ENCODE results near the gene PIK3R2. TPM values are rescaled to one million over a fixed set of nuclear protein-coding genes. Genes with fewer than 3 reads are reported as not detected.

PIK3R2 gene
- total and polyA plus RNA-seq, 2 donors: 6.5 to 15.1 TPM

GRCh38 chr19:18160971-18161635 is 8.1 kb downstream of the PIK3R2 start:
- peak overlapping the region in 1 of 2 donors; percentile 38 for H3K4me3 ChIP-seq (ENCODE audit: low read length in 2 of 2)
- WGBS: 9% methylated on average over 66 of the region's 66 CpGs
- no peaks in the 10 kb centered on the region for H3K9me3 ChIP-seq (ENCODE audit: control insufficient read depth in 2 of 2, insufficient read depth in 1 of 2, low read length in 1 of 2)
- peaks cover 36 to 46% of the 10 kb centered on the region in 2 donors for H3K36me3 ChIP-seq (ENCODE audit: control insufficient read depth in 2 of 2, insufficient read depth in 2 of 2, low read length in 1 of 2)
- H3K4me1 ChIP-seq (ENCODE audit: control insufficient read depth in 2 of 2, insufficient read depth in 2 of 2, low read length in 2 of 2): peaks cover 4 to 21% of the 10 kb centered on the region in 2 donors
- no peaks in the 10 kb centered on the region for H3K27me3 ChIP-seq (ENCODE audit: control insufficient read depth in 2 of 2, insufficient read depth in 1 of 2, low read length in 1 of 2)
- peak overlapping the region in 1 of 2 donors; percentile 54 for H3K27ac ChIP-seq (ENCODE audit: low read depth in 1 of 2, low read length in 1 of 2)
- peak in 6 of 9 donors; percentile 50 to 79 (median 60) for DNase-seq (ENCODE audit: low read depth in 6 of 9, low spot score in 9 of 9)

DNA sequence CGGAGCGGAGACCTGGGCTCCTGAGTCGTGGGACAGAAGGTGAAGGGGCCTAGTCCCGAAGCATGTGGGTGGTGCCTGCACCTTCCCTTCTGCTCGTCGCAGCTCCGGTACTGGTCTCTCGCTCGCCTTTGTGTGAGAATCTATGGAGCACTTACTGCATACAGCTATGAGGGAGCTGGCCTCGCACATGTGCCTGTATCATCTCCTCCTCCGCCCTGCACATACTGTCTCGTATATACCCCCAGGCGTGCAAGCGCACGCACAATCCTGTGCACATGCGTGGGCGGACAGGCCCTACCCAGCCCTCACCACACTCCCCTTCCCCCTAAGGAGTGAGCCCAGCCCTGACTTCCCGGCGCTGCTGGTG is 8.7 kb downstream of the PIK3R2 start:
- Histone ChIP-seq H3K4me1 (ENCODE audit: control insufficient read depth in 2 of 2, insufficient read depth in 2 of 2, low read length in 2 of 2) (peaks cover 4 to 19% of the 10 kb centered on the region in 2 donors), H3K9me3 (ENCODE audit: control insufficient read depth in 2 of 2, insufficient read depth in 1 of 2, low read length in 1 of 2) (no peaks in the 10 kb centered on the region), H3K36me3 (ENCODE audit: control insufficient read depth in 2 of 2, insufficient read depth in 2 of 2, low read length in 1 of 2) (peaks cover 36 to 48% of the 10 kb centered on the region in 2 donors), H3K4me3 (ENCODE audit: low read length in 2 of 2) (peak overlapping the region in 1 of 2 donors; percentile 38), H3K27me3 (ENCODE audit: control insufficient read depth in 2 of 2, insufficient read depth in 1 of 2, low read length in 1 of 2) (no peaks in the 10 kb centered on the region), H3K27ac (ENCODE audit: low read depth in 1 of 2, low read length in 1 of 2) (no peak overlapping the region)
- 81% methylated on average over 19 of the region's 19 CpGs for WGBS
- DNase-seq (ENCODE audit: low read depth in 6 of 9, low spot score in 9 of 9): no peak

GRCh38 chr19:18164072-18164471 is 11.1 kb downstream of the PIK3R2 start:
- Histone ChIP-seq H3K27ac (ENCODE audit: low read depth in 1 of 2, low read length in 1 of 2) (no peak overlapping the region), H3K9me3 (ENCODE audit: control insufficient read depth in 2 of 2, insufficient read depth in 1 of 2, low read length in 1 of 2) (no peaks in the 10 kb centered on the region), H3K4me1 (ENCODE audit: control insufficient read depth in 2 of 2, insufficient read depth in 2 of 2, low read length in 2 of 2) (peaks cover 4 to 12% of the 10 kb centered on the region in 2 donors), H3K27me3 (ENCODE audit: control insufficient read depth in 2 of 2, insufficient read depth in 1 of 2, low read length in 1 of 2) (no peaks in the 10 kb centered on the region), H3K36me3 (ENCODE audit: control insufficient read depth in 2 of 2, insufficient read depth in 2 of 2, low read length in 1 of 2) (peaks cover 51 to 58% of the 10 kb centered on the region in 2 donors), H3K4me3 (ENCODE audit: low read length in 2 of 2) (no peak overlapping the region)
- WGBS: 98% methylated on average over 7 of the region's 7 CpGs
- no peak for DNase-seq (ENCODE audit: low read depth in 6 of 9, low spot score in 9 of 9)

DNA sequence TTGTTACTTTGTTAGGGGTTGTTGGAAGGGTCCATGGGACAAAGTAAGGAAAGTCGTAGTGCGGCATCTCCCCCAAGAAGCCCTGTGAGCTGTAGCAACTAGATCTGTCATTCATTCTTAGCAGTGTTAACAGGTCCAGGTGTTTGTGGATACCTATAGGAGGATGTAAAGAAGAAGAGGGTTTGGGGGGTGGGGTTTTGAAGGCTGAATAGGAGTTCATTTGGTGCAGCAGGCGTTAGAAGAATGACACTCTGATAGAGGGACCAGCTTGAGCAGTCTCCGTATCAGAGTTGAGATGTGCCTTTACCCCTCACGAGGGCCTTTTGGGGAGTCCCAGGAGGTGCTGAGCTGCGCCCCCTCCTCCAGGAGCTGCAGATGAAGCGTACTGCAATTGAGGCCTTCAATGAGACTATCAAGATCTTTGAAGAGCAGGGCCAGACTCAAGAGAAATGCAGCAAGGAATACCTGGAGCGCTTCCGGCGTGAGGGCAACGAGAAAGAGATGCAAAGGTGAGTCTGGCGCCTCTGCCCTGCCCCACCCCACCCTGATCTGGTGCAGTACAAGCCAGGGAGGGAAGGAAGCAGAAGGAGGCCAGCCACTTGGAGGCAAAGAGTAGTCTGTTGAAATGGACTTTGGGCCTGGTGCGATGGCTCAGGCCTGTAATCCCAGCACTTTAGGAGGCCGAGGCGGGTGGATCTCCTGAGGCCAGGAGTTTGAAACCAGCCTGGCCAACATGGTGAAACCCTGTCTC is 13.0 kb downstream of the PIK3R2 start:
- no peak overlapping the region for H3K27ac ChIP-seq (ENCODE audit: low read depth in 1 of 2, low read length in 1 of 2)
- H3K36me3 ChIP-seq (ENCODE audit: control insufficient read depth in 2 of 2, insufficient read depth in 2 of 2, low read length in 1 of 2): peaks cover 61 to 63% of the 10 kb centered on the region in 2 donors
- no peaks in the 10 kb centered on the region for H3K27me3 ChIP-seq (ENCODE audit: control insufficient read depth in 2 of 2, insufficient read depth in 1 of 2, low read length in 1 of 2)
- WGBS: 98% methylated on average over 15 of the region's 15 CpGs
- peaks cover 3 to 8% of the 10 kb centered on the region in 2 donors for H3K4me1 ChIP-seq (ENCODE audit: control insufficient read depth in 2 of 2, insufficient read depth in 2 of 2, low read length in 2 of 2)
- H3K9me3 ChIP-seq (ENCODE audit: control insufficient read depth in 2 of 2, insufficient read depth in 1 of 2, low read length in 1 of 2): no peaks in the 10 kb centered on the region
- no peak overlapping the region for H3K4me3 ChIP-seq (ENCODE audit: low read length in 2 of 2)
- DNase-seq (ENCODE audit: low read depth in 6 of 9, low spot score in 9 of 9): no peak

DNA sequence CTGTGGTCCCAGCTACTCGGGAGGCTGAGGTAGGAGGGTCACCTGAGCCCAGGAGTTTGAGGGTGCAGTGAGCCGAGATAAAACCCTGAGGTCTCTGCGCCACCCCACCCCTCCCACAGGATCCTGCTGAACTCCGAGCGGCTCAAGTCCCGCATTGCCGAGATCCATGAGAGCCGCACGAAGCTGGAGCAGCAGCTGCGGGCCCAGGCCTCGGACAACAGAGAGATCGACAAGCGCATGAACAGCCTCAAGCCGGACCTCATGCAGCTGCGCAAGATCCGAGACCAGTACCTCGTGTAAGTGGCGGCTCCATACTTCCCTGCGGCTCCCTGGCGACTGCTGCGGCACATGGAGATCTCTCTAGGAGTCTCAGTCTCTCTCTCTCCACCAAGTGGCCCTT is 14.0 kb downstream of the PIK3R2 start:
- no peaks in the 10 kb centered on the region for H3K27me3 ChIP-seq (ENCODE audit: control insufficient read depth in 2 of 2, insufficient read depth in 1 of 2, low read length in 1 of 2)
- peaks cover 0 to 2% of the 10 kb centered on the region in 2 donors for H3K4me1 ChIP-seq (ENCODE audit: control insufficient read depth in 2 of 2, insufficient read depth in 2 of 2, low read length in 2 of 2)
- peaks cover 57 to 59% of the 10 kb centered on the region in 2 donors for H3K36me3 ChIP-seq (ENCODE audit: control insufficient read depth in 2 of 2, insufficient read depth in 2 of 2, low read length in 1 of 2)
- DNase-seq (ENCODE audit: low read depth in 6 of 9, low spot score in 9 of 9): no peak
- H3K9me3 ChIP-seq (ENCODE audit: control insufficient read depth in 2 of 2, insufficient read depth in 1 of 2, low read length in 1 of 2): no peaks in the 10 kb centered on the region
- H3K27ac ChIP-seq (ENCODE audit: low read depth in 1 of 2, low read length in 1 of 2): no peak overlapping the region
- H3K4me3 ChIP-seq (ENCODE audit: low read length in 2 of 2): no peak overlapping the region
- WGBS: 98% methylated on average over 21 of the region's 21 CpGs

- WGBS: 82% methylated on average over 14 of the region's 14 CpGs
- peaks cover 0 to 6% of the 10 kb centered on the region in 2 donors for H3K4me1 ChIP-seq (ENCODE audit: control insufficient read depth in 2 of 2, insufficient read depth in 2 of 2, low read length in 2 of 2)
- peaks cover 48% of the 10 kb centered on the region in 2 donors for H3K36me3 ChIP-seq (ENCODE audit: control insufficient read depth in 2 of 2, insufficient read depth in 2 of 2, low read length in 1 of 2)
- H3K27ac ChIP-seq (ENCODE audit: low read depth in 1 of 2, low read length in 1 of 2): no peak overlapping the region
- no peaks in the 10 kb centered on the region for H3K9me3 ChIP-seq (ENCODE audit: control insufficient read depth in 2 of 2, insufficient read depth in 1 of 2, low read length in 1 of 2)
- H3K4me3 ChIP-seq (ENCODE audit: low read length in 2 of 2): no peak overlapping the region
- H3K27me3 ChIP-seq (ENCODE audit: control insufficient read depth in 2 of 2, insufficient read depth in 1 of 2, low read length in 1 of 2): peaks cover 0 to 6% of the 10 kb centered on the region in 2 donors
- peak in 3 of 9 donors; percentile 46 to 64 (median 49) for DNase-seq (ENCODE audit: low read depth in 6 of 9, low spot score in 9 of 9)
Measured at GRCh38 chr19:18167975-18168645, 15.1 kb downstream of the PIK3R2 start.

DNA sequence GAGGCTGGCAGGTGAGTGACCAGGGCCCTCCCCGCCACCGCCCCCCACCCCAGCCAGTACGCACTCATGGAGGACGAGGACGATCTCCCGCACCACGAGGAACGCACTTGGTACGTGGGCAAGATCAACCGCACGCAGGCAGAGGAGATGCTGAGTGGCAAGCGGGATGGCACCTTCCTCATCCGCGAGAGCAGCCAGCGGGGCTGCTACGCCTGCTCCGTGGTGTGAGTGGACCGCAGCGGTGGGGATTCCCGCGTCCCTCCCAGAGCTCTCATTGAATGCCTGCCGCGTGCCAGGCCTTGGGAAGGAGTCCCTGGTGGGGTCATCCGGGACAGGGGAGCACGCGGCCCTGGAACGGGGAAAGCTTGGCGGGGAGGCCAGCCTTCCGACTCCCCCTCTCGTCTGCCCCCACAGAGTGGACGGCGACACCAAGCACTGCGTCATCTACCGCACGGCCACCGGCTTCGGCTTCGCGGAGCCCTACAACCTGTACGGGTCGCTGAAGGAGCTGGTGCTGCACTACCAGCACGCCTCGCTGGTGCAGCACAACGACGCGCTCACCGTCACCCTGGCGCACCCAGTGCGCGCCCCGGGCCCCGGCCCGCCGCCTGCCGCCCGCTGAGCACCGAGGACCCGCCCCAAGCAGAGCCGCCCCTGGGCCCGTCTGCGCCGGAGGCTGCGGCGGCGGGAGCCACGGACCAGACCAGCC is 15.9 kb downstream of the PIK3R2 start:
- Histone ChIP-seq H3K4me3 (ENCODE audit: low read length in 2 of 2) (no peak overlapping the region), H3K27ac (ENCODE audit: low read depth in 1 of 2, low read length in 1 of 2) (no peak overlapping the region), H3K4me1 (ENCODE audit: control insufficient read depth in 2 of 2, insufficient read depth in 2 of 2, low read length in 2 of 2) (peaks cover 5 to 14% of the 10 kb centered on the region in 2 donors), H3K9me3 (ENCODE audit: control insufficient read depth in 2 of 2, insufficient read depth in 1 of 2, low read length in 1 of 2) (no peaks in the 10 kb centered on the region), H3K27me3 (ENCODE audit: control insufficient read depth in 2 of 2, insufficient read depth in 1 of 2, low read length in 1 of 2) (peaks cover 2 to 14% of the 10 kb centered on the region in 2 donors), H3K36me3 (ENCODE audit: control insufficient read depth in 2 of 2, insufficient read depth in 2 of 2, low read length in 1 of 2) (peaks cover 41 to 42% of the 10 kb centered on the region in 2 donors)
- no peak for DNase-seq (ENCODE audit: low read depth in 6 of 9, low spot score in 9 of 9)
- WGBS: 97% methylated on average over 66 of the region's 66 CpGs

GRCh38 chr19:18170714-18171255 is 17.8 kb downstream of the PIK3R2 start:
- DNase-seq (ENCODE audit: low read depth in 6 of 9, low spot score in 9 of 9): no peak
- Histone ChIP-seq H3K27ac (ENCODE audit: low read depth in 1 of 2, low read length in 1 of 2) (no peak overlapping the region), H3K36me3 (ENCODE audit: control insufficient read depth in 2 of 2, insufficient read depth in 2 of 2, low read length in 1 of 2) (peaks cover 32 to 33% of the 10 kb centered on the region in 2 donors), H3K27me3 (ENCODE audit: control insufficient read depth in 2 of 2, insufficient read depth in 1 of 2, low read length in 1 of 2) (peaks cover 2 to 33% of the 10 kb centered on the region in 2 donors), H3K4me3 (ENCODE audit: low read length in 2 of 2) (no peak overlapping the region), H3K9me3 (ENCODE audit: control insufficient read depth in 2 of 2, insufficient read depth in 1 of 2, low read length in 1 of 2) (no peaks in the 10 kb centered on the region), H3K4me1 (ENCODE audit: control insufficient read depth in 2 of 2, insufficient read depth in 2 of 2, low read length in 2 of 2) (peaks cover 5 to 20% of the 10 kb centered on the region in 2 donors)
- WGBS: 89% methylated on average over 16 of the region's 16 CpGs

Data from thymus (tissue), 11 donors.